Left cardiac atrium (tissue), 4 donors: ENCODE results near the gene PDILT. TPM values are rescaled to one million over a fixed set of nuclear protein-coding genes. Genes with fewer than 3 reads are reported as not detected.

Source experiments
- ATAC-seq, 2 donors: fragments of 200-7000 bp; cut with Tn5 transposase; one replicate each; pipeline ENCODE4 v1.9.1; 2020; ENCODE audit warnings: mild to moderate bottlenecking in 2 of 2, moderate library complexity in 2 of 2
- DNase-seq: peaks from one replicate; pipeline ENCODE4 v3.0.0-alpha.2; 2020
- intact Hi-C, 2 donors: fragments of 100-400 bp; cut with DNase I; formaldehyde crosslinking; loops; one replicate each; pipeline versions ENCODE4 v1.14.1 to v1.15.1; 2022 to 2023
- total RNA-seq, 2 donors: library from RNA; stranded (reverse); fragmentation: NEBNext Ultra II Directional; extraction: Animal tissue kit (Norgen Biotek cat#: 25700); gene quantifications; one replicate each; pipeline ENCODE4 v1.2.1, GENCODE V29; 2021
- donor health status: DM: no; HTN: yes; CAD: no.
- donor health status: DM: no; HTN: yes; CAD: no; lungs with severe emphysema.
- donor health status: DM: yes; HTN: yes; CAD: no.
- donor health status: Dilated cardiomyopathy.

Gene PDILT
- total RNA-seq, 2 donors from 2014 or later, result not detected

DNA sequence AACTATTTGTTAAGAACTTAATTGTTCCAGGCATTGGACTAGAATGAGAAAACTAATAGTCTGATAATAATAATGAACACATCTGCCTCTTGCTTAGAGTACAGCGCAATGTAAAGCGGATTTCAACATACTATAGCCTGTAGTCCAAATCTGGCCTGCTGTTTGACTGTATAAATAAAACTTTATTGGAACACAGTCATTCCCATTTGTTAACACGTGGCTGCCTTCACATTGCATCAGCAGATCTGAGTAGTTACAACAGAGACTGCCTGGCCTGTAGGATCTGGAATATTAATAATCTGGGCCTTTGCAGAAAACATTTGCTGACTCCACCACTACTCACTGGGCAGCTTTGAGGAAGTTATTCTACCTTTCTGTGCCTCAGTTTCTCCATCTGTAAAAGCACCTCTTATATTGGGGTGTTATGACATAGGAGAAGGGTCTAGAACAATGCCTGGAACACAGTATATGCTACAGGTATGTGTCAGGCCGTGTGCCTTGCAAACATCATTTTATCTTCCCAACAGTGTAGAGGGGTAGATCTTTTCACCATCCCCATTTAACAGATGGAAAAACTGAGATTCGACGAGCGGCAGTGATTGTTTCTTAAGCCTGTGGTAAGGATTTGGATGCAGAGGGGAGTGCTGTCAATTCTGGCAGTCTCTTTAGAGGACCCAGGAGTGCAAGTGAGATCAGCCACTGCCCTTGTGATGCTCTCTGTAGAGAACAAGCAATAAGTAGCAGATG is 22.2 kb downstream of the PDILT start:
- DNase-seq (no peak), ATAC-seq (no peak)
- intact Hi-C loops, result loop anchor here in 1 of 2 donors (10.0 kb wide), 1 partner anchor 468 kb away; no protein-coding TSS in a partner anchor

DNA sequence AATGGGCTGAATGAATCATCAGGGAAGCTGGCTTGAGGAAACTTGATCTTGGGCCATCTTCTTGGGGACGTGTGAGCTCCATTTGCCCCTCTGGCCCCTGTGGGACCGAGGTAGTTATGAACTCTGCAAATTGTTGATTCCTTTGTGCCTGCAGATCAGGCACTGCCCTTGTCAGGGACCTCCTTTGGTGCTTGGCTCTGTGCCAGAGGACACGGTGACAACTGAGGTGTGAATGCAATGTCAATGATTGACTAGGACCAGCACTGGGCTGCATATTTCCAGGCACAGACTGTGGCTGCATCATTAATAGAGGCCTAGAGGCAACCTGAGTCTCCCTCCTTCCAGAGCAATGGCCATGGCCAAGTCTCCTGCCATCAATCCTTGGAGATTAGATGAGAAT is 23.8 kb downstream of the PDILT start:
- DNase-seq, result no peak
- ATAC-seq, result no peak
- intact Hi-C loops, result loop anchor here in 1 of 2 donors (10.0 kb wide), 1 partner anchor 466 kb away; no protein-coding TSS in a partner anchor

DNA sequence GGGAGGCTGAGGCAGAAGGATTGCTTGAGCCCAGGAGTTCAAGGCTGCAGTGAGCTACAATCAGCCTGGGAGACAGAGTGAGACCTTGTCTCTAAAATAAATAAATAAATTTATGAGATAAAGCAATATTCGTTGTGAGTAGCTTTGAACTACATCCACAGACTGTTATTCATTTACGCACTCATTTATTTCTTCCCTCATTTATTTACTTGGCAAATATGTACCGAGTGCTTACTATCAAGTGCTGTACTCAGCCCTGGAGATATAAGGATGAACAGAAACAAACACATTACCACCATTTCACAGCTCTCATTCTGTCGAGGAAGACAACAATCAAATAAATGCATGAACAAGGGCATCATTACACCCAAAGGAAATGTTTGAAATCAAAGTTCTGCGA is 27.4 kb downstream of the PDILT start:
- DNase-seq, result no peak
- intact Hi-C loops, result no loop called here

DNA sequence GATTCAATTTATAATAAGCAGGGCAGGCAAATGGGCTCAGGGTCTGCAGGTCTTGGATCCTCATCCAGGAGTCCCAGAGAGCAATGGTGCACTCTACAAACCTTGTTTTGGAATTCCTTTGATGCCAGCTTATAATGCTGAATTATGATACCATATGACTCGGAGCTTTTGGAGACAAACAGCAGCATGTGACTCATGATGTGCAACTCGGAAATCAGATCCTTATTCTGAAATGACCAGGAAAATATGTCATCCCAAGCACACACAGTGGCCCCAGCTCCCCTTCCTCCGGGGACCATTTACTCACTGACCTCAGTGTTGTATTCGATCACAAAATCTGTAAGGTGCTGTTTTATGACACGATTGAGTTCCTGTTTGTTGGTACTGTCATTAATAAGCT is 31.8 kb downstream of the PDILT start:
- ATAC-seq (no peak), DNase-seq (no peak)
- intact Hi-C loops, result no loop called here

More for the DNA sequence above, 27.4 kb downstream of the PDILT start:
- no peak for ATAC-seq

DNA sequence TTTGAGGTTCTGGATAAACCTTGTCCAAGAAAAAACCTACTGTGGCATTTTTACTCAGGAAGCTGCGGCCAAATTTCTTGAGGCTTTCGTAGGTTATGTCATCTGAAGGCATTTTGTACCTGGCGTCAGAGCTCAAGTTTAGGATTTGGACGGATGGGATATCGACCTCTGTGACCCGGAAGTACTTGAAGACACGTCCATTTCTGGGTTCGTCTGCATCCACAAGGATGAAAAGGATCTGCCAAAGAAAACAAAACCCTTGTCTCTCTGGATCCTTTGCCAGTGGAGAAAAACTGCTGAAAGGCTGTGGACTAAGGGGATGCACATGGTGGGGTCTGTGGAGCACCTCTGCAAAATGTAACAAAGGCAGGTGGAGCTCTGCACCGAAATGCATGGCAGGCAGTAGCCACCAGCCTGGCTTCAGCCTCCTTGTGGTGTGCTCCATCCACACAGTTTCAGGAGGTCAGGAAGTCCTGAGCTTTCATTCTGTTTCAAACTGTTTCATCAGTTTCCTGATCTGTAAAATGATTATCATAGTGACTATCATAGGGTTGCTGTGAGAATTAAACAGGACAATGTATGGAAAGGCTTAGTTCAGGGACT is 35.0 kb downstream of the PDILT start:
- no peak for DNase-seq
- ATAC-seq, result no peak
- intact Hi-C loops, result no loop called here

DNA sequence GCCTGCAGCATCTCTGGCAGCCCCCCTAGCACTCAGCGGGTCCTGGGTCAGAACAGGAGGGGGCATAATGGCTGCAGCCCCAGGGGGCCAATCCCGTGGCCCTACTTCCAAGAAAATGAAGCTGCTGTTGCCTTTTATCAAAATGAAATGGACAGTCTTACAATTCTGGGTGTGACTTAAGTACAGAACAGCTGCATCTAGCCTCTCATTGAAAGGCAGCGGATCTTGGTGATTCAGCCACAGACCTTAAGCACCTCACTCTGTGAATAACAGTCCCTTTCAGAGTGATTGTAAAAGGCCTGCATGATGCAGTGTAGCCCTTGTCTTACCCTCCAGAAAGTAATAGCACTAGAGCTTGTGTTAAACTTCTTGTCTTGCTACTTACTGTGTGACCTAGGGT is 40.5 kb downstream of the PDILT start:
- intact Hi-C loops, result no loop called here
- DNase-seq (no peak), ATAC-seq (no peak)

DNA sequence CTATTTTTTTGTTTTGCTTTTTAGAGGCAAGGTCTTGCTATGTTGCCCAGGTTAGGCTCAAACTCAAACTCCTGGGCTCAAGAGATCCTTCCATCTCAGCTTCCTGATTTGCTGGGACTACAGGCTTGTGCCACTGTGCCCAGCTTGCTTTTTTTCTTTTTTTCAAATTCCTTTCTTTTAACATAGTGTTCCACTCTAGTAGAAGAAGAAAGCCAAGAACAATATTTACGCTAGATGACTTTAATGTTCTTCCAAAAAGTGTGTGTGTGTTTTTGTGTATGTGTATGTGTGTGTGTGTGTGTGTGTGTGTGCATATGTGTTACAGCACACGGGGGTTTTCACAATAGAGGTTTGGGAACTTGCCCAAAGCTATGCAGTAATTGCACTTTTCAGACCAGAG is 41.3 kb downstream of the PDILT start:
- no peak for DNase-seq
- no peak for ATAC-seq
- intact Hi-C loops, result no loop called here

DNA sequence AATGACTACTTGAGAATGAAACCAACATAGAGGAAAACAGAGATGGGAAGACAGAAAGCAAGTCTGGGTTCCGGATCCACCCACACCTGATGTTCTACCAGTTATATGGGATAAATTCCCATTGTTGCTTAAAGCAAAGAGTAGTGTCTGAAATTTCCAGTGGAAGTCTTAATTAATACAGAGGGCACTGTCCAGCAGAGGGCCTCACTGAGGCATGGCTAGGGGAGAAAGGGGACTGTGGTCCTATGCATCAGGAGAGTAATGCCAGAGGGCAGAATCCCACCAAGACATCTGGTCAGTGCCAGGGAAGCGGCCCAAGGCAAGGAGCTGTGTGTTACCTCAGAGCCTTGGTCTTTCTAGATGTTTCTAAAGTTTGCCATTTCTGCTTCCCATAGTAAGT is 44.5 kb downstream of the PDILT start:
- intact Hi-C loops, result no loop called here
- ATAC-seq (no peak), DNase-seq (no peak)

DNA sequence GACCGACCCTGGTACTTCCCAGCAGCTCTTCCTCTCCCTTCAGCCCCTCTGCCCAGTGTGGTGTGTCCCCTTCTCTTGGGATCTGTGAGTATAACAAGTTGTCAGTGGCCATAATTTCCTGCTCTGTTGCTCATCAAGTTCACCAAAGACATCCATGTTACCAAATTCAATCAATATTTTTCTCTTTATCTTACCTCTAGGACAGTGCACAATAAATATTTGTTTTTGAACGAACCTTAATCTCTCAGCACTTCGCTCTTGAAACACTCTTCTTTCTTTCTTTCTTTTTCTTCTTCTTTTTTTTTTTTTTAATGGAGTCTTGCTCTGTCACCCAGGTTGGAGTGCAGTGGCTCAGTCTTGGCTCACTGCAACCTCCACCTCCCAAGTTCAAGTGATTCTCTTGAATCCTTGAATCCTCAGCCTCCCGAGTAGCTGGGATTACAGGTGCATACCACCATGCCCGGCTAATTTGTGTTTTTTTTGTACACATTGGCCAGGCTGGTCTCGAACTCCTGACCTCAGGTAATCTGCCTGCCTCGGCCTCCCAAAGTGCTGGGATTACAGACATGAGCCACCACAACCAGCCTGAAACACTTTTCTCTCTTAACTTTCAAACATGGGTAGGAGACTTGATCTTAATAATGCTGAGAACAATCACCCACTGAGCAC is 49.3 kb downstream of the PDILT start:
- intact Hi-C loops, result no loop called here
- ATAC-seq, result no peak
- no peak for DNase-seq

DNA sequence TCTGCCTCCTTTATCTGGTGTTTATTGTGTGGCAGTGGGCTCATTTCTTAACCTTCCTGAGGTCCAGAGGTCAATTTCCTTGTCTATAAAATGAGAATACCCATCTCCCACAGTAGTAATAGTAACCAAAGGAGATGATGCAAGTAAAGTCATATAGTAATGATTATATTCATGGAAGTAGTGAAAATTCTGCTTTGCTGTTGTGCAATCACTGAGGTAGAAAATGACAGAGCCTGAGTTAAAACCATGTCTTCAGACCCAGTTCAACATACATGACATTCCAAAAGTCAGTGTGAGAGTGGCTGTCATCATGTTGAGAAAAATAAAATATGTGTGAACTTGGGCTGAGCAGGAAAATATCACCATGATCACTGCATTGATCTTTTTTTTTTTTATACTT is 51.2 kb downstream of the PDILT start:
- intact Hi-C loops, result no loop called here
- DNase-seq (no peak), ATAC-seq (no peak)

DNA sequence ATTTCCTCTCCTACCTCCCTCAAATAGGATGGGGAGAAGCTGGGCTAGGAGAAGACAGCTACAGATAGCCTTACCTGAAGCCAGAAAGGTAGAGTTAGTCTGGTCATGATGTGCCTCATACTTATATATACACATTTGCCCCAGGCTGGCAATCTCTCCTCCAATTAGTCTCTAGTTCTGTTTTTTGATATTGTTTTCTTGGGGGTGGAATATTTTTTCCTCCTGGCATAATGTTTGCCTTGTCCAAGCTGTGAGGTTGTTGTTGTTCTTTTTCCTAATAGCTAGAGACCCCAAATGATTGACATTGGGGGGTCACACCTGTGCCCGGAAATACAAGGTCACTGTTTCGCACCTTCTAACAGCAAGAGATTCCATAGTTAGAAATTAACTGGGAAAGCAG is 51.9 kb downstream of the PDILT start, which contains the start of gene UMOD:
Gene UMOD (minus strand): TSS at position 101 of the 400 bp plus-strand sequence. CDS start 1,978 bp downstream, outside the sequence.
- intact Hi-C loops, result no loop called here
- DNase-seq (no peak), ATAC-seq (no peak)

DNA sequence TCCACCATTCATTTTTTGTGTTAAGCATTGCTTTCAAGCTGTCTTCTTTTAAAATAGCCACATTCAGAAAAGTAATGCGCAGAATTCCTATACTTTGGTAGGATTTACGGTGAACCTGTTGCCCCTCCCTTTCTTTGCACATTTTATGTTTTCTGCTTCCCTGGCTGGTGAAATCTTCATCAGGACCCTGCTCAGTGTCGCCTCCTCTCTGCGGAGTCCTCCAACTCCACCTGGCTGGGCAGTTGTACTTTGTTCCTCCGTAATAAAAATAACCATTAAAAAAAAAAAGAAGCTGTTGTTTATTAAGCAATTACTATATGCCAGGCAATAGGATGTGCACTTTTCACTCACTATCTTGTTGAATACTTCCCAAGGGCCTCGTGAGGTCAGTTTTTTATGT is 54.9 kb downstream of the PDILT start:
- intact Hi-C loops, result no loop called here
- no peak for ATAC-seq

DNA sequence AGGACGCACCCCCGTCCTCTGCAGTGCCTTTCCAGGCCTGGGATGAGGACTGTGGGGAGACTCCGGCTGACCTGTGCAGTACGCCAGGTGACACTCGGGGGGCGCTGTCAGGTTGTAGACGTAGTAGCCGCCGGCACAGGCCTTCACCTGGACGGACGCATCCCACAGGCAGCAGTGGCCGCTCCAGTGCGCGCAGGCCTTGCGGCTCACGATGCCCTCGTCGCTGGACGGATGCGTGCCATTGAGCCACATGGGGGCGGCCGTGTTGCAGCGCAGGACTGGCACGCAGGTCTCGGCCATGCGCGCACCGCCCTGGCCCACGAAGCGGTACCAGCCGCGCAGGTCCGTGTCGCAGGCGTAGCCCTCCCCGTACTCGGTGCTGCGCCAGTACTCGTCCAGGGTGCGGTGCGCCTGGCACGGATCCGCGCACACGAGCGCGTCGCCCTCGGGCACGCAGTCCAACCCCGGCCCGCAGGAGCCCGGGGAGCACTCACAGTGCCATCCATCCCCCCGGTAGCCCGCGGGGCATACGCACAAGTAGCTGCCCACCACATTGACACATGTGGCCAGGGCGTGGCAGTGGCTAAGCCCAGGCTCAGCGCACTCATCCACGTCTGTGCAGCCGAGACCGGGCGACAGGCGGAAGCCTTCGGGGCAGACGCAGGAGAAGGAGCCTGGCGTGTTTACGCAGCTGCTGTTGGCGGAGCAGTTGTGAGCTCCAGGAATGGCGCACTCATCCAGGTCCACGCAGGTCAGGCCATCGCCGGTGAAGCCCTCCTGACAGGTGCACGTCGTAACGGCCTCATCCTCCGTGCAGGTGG is 56.0 kb downstream of the PDILT start:
- intact Hi-C loops, result no loop called here
- DNase-seq (no peak), ATAC-seq (no peak)

More for the DNA sequence above, 54.9 kb downstream of the PDILT start:
- no peak for DNase-seq

DNA sequence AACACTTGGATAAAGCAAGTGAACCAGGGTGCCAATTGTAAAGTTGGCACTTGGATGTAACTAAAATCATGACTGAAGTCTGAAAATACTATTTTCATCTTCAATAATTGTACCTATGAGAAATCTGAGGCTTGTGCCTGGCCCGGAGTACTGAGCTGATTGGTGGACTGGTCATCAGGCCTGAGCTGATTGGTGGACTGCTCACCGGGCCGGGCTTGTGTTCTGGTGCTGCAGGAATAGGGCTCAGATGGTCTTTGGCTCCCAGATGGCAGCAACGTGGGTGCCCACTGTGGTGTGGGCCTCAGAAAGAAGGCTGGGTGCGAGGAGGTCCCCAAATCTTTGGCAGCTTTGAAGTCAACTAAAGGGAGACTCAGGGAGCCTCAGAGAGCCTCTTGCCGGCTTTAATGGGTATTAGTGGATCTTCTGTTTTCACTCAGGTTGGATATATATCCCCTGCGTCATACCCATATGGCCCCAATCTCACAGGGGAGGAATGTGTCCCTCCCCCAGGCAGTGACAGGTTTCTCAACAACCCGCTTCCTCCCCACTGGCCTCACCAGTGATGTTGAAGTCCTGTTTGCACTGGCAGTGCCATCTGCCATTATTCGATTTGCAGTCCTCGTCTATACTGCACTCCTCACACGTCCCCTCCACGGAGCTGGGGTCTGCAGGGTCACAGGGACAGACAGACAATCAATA is 56.7 kb downstream of the PDILT start:
- ATAC-seq, result no peak
- no peak for DNase-seq
- intact Hi-C loops, result no loop called here

DNA sequence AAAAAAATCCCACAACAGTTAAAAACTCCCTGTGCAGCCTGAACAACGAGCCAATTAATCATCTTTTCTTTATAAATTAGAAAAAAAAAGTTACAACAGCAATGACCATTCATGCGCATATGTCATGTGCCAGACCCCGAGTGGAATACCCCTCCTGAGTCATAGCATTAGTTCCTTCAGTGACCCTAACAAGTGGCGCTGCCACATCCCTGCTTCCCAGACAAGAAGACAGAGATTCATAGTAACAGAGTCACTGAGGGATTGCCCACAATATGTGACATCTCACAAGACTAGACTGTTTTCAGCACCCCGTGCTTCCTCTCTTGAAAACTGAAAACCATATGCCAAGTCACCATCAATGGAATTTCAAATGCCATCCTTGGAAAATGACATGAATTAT is 59.9 kb downstream of the PDILT start:
- DNase-seq (no peak), ATAC-seq (no peak)
- intact Hi-C loops, result no loop called here

DNA sequence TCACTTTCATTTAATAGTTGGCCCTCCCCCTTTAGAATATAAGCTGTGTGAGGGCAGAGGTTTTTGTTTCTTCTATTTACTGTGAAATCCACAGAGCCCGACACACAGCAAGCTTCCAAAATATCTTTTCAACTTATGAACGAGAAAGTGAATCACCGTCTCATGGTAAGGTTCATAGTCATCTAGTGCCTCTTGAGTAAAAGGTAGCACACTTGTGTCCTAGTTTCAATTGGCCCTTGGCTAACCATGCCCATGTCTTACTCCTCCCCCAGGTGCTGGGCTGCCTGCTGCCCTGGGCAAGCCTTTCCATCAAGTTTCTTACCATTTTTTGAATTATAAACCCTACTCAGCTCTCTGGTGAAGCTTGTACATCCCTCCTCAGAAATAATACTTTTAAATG is 64.8 kb downstream of the PDILT start:
- intact Hi-C loops, result no loop called here
- ATAC-seq (no peak), DNase-seq (no peak)

DNA sequence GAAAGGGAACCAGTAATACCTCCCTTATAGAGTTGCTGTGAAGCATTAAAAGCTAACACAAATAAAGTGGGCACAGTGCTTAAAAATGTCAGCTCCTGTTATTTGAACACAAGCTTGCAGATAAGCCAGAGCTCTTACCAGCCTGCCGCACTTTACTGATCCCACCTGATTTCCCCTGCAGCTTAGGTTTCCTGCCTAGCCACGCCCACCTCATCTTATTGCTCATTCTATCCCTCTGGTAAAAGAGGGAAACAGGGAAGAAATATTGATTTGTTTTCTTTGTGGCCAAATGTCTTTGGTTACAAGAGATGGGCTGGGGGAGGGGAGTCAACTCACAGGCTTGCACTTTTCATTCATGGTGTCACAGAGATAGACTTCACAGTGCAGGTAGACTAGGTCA is 67.6 kb downstream of the PDILT start:
- no peak for DNase-seq
- intact Hi-C loops, result no loop called here
- no peak for ATAC-seq

DNA sequence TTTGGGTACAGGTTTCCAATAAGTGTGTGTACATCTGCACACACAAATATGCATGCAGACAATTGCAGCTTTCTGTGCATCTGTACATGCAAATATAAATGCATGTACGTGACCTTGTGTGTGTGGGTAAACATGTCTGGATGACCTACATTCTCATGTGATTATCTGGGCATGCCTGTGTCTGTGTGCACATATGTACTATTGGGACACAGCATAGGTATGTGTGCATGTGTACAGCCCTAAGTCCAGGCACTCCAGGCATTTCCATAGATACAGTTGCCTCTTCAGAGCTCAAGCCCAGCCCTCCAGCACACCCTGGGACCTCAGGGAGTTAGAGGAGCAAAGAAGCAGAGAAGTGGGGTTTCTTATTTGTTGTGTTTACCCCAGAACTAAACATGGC is 70.1 kb downstream of the PDILT start:
- intact Hi-C loops, result no loop called here
- no peak for DNase-seq
- ATAC-seq, result no peak

DNA sequence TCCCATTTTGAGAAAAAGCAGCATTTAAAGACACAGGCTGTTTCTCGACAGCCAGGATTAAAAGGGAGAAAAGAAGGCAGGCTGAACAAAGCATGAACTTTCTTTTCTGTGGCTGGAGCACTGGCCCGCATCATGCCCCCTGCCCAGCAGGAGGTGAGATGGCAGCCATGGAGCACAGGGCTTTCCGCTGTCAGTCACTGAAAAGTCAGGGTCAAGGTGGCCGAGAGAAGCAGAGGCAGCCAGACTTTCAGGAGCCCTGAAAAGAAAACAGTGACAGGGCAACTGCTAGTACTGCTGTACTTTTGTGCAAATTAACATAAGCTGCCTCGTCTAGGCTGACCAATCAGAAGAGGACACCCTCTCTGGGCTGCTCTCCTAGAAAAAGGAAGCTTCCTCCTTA is 71.4 kb downstream of the PDILT start:
- no peak for DNase-seq
- ATAC-seq, result no peak
- intact Hi-C loops, result no loop called here
